K562 (cell line): Measurements from ENCODE around the gene MYLIP. TPM values are rescaled to one million over a fixed set of nuclear protein-coding genes. Genes with fewer than 3 reads are reported as not detected.

ENCODE experiments used
- ATAC-seq: fragments of 200-7000 bp; cut with Tn5 transposase; 3 replicates; pipeline ENCODE4 v1.9.1; 2020; ENCODE audit warnings: moderate library complexity
- BruUV-seq: library from RNA; stranded (reverse); fragments of 400-500 nt; replicated peaks from 2 replicates; lab custom pipeline; 2021; lab: Mats Ljungman, UMichigan
- CTCF ChIA-PET: fragments of 300-600 bp; formaldehyde crosslinking; extraction: SDS; loops from one replicate; lab custom pipeline; 2021; ENCODE audit warnings: low intra/inter-chr PET ratio; lab: Yijun Ruan, JAX
- POLR2A ChIA-PET: fragments of 300-600, 350-650 bp; sonication (Branson Sonifier 250); formaldehyde crosslinking; extraction: SDS; loops from one replicate; lab custom pipeline; 2021; ENCODE audit warnings: antibody characterized with exemption, inconsistent platforms; lab: Yijun Ruan, JAX
- DNase-seq, 4 experiments: peaks; one replicate each; pipeline versions ENCODE4 v3.0.0 to v3.0.0-alpha.2; 2011 to 2018; ENCODE audit warnings: low spot score in 3 of 4, mixed read lengths in 3 of 4; ENCODE audit errors: extremely low read depth in 1 of 4
- FAIRE-seq: peaks from 2 replicates; lab custom pipeline; 2011; peaks lifted over from hg19 to GRCh38; lab: Jason Lieb, UNC
- H2AFZ ChIP-seq: 2 replicates; pipeline ENCODE4 v1.6.0; 2011; ENCODE audit warnings: low read depth, low read length, control low read depth, inconsistent platforms
- H3K27ac ChIP-seq: fragments of 200-600 bp; 3 replicates; pipeline ENCODE4 v1.8.0; 2011; ENCODE audit warnings: low read depth, mild to moderate bottlenecking, control low read depth, inconsistent platforms, low read length, moderate library complexity, mixed read lengths; ENCODE audit errors: extremely low read depth
- H3K27me3 ChIP-seq, 2 experiments: fragments of 300-600 bp in 1 of 2; 2 replicates in 1 of 2; 3 replicates in 1 of 2; pipeline versions ENCODE4 v1.6.0 to v1.8.0; 2011; ENCODE audit warnings: inconsistent platforms in 2 of 2, low read length in 2 of 2, mild to moderate bottlenecking in 1 of 2, mixed read lengths in 1 of 2, moderate library complexity in 1 of 2; ENCODE audit not compliant: control insufficient read depth in 2 of 2, insufficient read depth in 2 of 2
- H3K36me3 ChIP-seq: fragments of 300-600 bp; 3 replicates; pipeline ENCODE4 v1.8.0; 2011; ENCODE audit warnings: mild to moderate bottlenecking, low read length, inconsistent platforms; ENCODE audit not compliant: control insufficient read depth, insufficient read depth
- H3K4me1 ChIP-seq, 2 experiments: fragments of 200-600 bp in 1 of 2; replicated peaks in 1 of 2; 2 replicates in 1 of 2; 3 replicates in 1 of 2; pipeline versions ENCODE4 v1.5.1 to v1.8.0; 2011; ENCODE audit warnings: inconsistent platforms in 2 of 2, low read length in 2 of 2, mild to moderate bottlenecking in 1 of 2, mixed read lengths in 1 of 2, moderate library complexity in 1 of 2; ENCODE audit not compliant: control insufficient read depth in 2 of 2, insufficient read depth in 2 of 2
- H3K4me2 ChIP-seq: 2 replicates; pipeline ENCODE4 v1.6.1; 2011; ENCODE audit warnings: low read length, control low read depth, inconsistent platforms, mixed read lengths; ENCODE audit not compliant: insufficient read depth
- H3K4me3 ChIP-seq: fragments of 200-600 bp; sonication (generic), shearing (Covaris generic); 2 replicates; pipeline ENCODE4 v1.5.1; 2016; ENCODE audit warnings: control low read depth, inconsistent platforms
- H3K79me2 ChIP-seq: fragments of 200-600 bp; 3 replicates; pipeline ENCODE4 v1.8.0; 2011; ENCODE audit warnings: low read length, inconsistent platforms; ENCODE audit not compliant: control insufficient read depth, insufficient read depth
- H3K9ac ChIP-seq, 2 experiments: 2 replicates each; pipeline versions ENCODE4 v1.6.0 to v1.6.1; 2011; ENCODE audit warnings: low read depth in 2 of 2, low read length in 2 of 2, control low read depth in 1 of 2, inconsistent platforms in 1 of 2, mild to moderate bottlenecking in 1 of 2, mixed read lengths in 1 of 2; ENCODE audit not compliant: insufficient read depth in 1 of 2
- H3K9me1 ChIP-seq: one replicate; pipeline ENCODE4 v1.6.0; 2011; ENCODE audit warnings: inconsistent platforms, mild to moderate bottlenecking, low read length, moderate library complexity; ENCODE audit not compliant: control insufficient read depth, insufficient read depth
- H3K9me3 ChIP-seq: replicated peaks from 2 replicates; pipeline ENCODE4 v1.5.1; 2011; ENCODE audit warnings: low read depth, low read length, inconsistent platforms; ENCODE audit not compliant: control insufficient read depth, insufficient read depth
- H4K20me1 ChIP-seq: replicated peaks from 2 replicates; pipeline ENCODE4 v1.6.1; 2011; ENCODE audit warnings: low read length, inconsistent platforms, mixed read lengths; ENCODE audit not compliant: control insufficient read depth, insufficient read depth
- ASH1L ChIP-seq: fragments of 450-650 bp; IDR thresholded peaks from 2 replicates; pipeline ENCODE4 v1.6.1; 2018; ENCODE audit warnings: borderline replicate concordance, mild to moderate bottlenecking, low read depth; ENCODE audit not compliant: partially characterized antibody
- FOXJ3 ChIP-seq: sonication (generic); formaldehyde crosslinking; IDR thresholded peaks from 2 replicates; pipeline ENCODE4 v1.4.0; 2020; ENCODE audit warnings: mild to moderate bottlenecking, missing genetic modification reagents
- GABPA ChIP-seq: fragments of 200-800 bp; sonication (Bioruptor generic); conservative IDR thresholded peaks from 2 replicates; pipeline ENCODE4 v1.6.1; 2016; ENCODE audit warnings: low read depth, missing genetic modification characterization, missing compliant biosample characterization
- KHSRP ChIP-seq: fragments of 450-650 bp; IDR thresholded peaks from 2 replicates; pipeline ENCODE4 v1.6.1; 2017
- MAFF ChIP-seq: IDR thresholded peaks from 2 replicates; pipeline ENCODE4 v1.6.1; 2012; ENCODE audit warnings: low read length, improper control_type of control experiment
- NEUROD1 ChIP-seq: fragments of 150-350 bp; IDR thresholded peaks from 2 replicates; pipeline ENCODE4 v1.6.1; 2014; ENCODE audit warnings: borderline replicate concordance, low read length, low read depth; ENCODE audit not compliant: partially characterized antibody
- PCBP1 ChIP-seq: fragments of 200-400 bp; formaldehyde crosslinking; IDR thresholded peaks from 2 replicates; pipeline ENCODE4 v1.6.1; 2018; ENCODE audit warnings: mild to moderate bottlenecking, low read depth, low read length; ENCODE audit not compliant: poor library complexity, severe bottlenecking
- SAFB ChIP-seq: fragments of 200-400 bp; formaldehyde crosslinking; IDR thresholded peaks from 2 replicates; pipeline ENCODE4 v1.6.1; 2017; ENCODE audit warnings: low read depth, low read length, borderline replicate concordance
- SNRNP70 ChIP-seq: fragments of 200-400 bp; formaldehyde crosslinking; optimal IDR thresholded peaks from 2 replicates; pipeline ENCODE3; 2017; ENCODE audit warnings: low read depth, low read length
- SRSF7 ChIP-seq: fragments of 200-400 bp; formaldehyde crosslinking; optimal IDR thresholded peaks from 2 replicates; pipeline ENCODE3; 2017; ENCODE audit warnings: mild to moderate bottlenecking, low read depth, low read length
- TBL1XR1 ChIP-seq, 2 experiments: IDR thresholded peaks; 2 replicates each; pipeline ENCODE4 v1.6.1; 2012; ENCODE audit warnings: improper control_type of control experiment in 2 of 2, low read length in 2 of 2, mild to moderate bottlenecking in 1 of 2
- ZBTB34 ChIP-seq: fragments of 250-450 bp; sonication (Bioruptor Pico); IDR thresholded peaks from 2 replicates; pipeline ENCODE4 v1.8.0; 2021; ENCODE audit warnings: mild to moderate bottlenecking, moderate library complexity
- ZNF174 ChIP-seq: fragments of 250-450 bp; sonication (Bioruptor Pico); IDR thresholded peaks from 2 replicates; pipeline ENCODE4 v1.4.0; 2020; ENCODE audit warnings: mild to moderate bottlenecking
- ZNF184 ChIP-seq: sonication (generic); formaldehyde crosslinking; IDR thresholded peaks from 2 replicates; pipeline ENCODE4 v1.5.0; 2020; ENCODE audit warnings: missing genetic modification reagents
- ZNF785 ChIP-seq: fragments of 250-450 bp; sonication (Bioruptor Pico); IDR thresholded peaks from 2 replicates; pipeline ENCODE4 v1.4.0; 2020; ENCODE audit warnings: mild to moderate bottlenecking
- WGBS: fragments of 100-300 bp; shearing (Covaris generic); methylation state at CpG from one replicate; pipeline ENCODE4 v1.1.6; 2016; ENCODE audit warnings: low coverage, mixed read lengths; ENCODE audit not compliant: insufficient coverage; ENCODE audit errors: missing lambda C conversion rate; 5-methylcytosine and 5-hydroxymethylcytosine counted together
- in situ Hi-C: fragments of 300-500 bp; cut with MboI; formaldehyde crosslinking; loops from 4 replicates; pipeline ENCODE4 v1.15.0; 2018; ENCODE audit warnings: inconsistent platforms, mixed read lengths
- intact Hi-C: fragments of 100-400 bp; cut with micrococcal nuclease; formaldehyde crosslinking; loops from 2 replicates; pipeline ENCODE4 v1.14.2; 2022
- polyA plus RNA-seq, 8 experiments: library from polyadenylated mRNA; depleted of rRNA in 4 of 8; stranded (reverse) in 5 of 8; unstranded in 3 of 8; fragments of >200 nt; fragmentation: Nextera tagmentation in 2 of 8; fragmentation: Illumina TruSeq in 1 of 8; extraction: Ambion mirVana in 2 of 8; extraction: Trizol in 1 of 8; gene quantifications; 2 replicates each; pipeline versions ENCODE4 v1.2.1 to v1.2.3, GENCODE V29; 2011 to 2014; ENCODE audit warnings: inconsistent platforms in 1 of 8, missing spikeins in 1 of 8
- total RNA-seq, 7 experiments: library from RNA; depleted of rRNA in 6 of 7; stranded (reverse); fragments of >200 nt in 6 of 7; fragmentation: Illumina TruSeq in 2 of 7; extraction: Trizol in 2 of 7; gene quantifications; 2 replicates each; pipeline versions ENCODE4 v1.2.1 to v1.2.3, GENCODE V29; 2011 to 2021; ENCODE audit warnings: low replicate concordance in 1 of 7
- TF ChIP-seq, protein P1 (sequence below): conservative IDR thresholded peaks from 2 replicates; pipeline ENCODE4 v1.6.1; 2011; ENCODE audit warnings: low read depth, mild to moderate bottlenecking, low read length; ENCODE audit not compliant: control insufficient read depth

Gene MYLIP
- total and polyA plus RNA-seq, 9 of the 15 experiments (the other 6 are each of a cell fraction or from before 2014, with no cell fraction given) = 10.8 to 43.5 (median 31.5) TPM

DNA sequence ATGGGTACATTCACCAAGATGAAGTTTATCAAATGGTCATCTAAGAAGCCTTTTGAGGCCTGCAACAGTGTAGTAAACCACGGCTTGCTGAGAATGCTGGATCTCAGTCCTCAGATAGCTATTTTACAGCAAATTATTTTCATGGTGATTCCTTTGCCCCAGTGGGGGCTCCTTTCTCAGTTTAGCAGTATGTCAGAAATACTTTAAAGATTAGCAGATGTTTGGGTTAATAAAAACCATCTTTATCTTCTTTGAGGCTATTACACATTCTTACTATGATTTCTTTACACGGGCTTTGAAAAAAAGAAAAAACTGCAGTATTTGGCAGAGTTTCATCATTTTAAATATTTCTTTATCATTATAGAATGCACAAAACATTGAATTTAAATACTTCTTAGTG is 10.7 kb downstream of the MYLIP start:
- ChIA-PET POLR2A (interaction anchor here (10.6 to 16.6 kb wide), 2 partner anchors 5 to 7 kb away, joined by 168 read pairs; no protein-coding TSS in a partner anchor), CTCF (no interaction called here)
- in situ Hi-C loops (no loop called here), intact Hi-C loops (no loop called here)
- ATAC-seq = no peak
- Histone ChIP-seq H3K27ac (no peak overlapping the region), H3K4me2 (no peak overlapping the region), H3K79me2 (peaks cover 100% of the 10 kb centered on the region), H3K36me3 (peaks cover 97% of the 10 kb centered on the region), H3K9me3 (no peaks in the 10 kb centered on the region), H2AFZ (no peak overlapping the region), H3K9me1 (peaks cover 13% of the 10 kb centered on the region), H3K9ac (no peak overlapping the region), H3K27me3 (no peaks in the 10 kb centered on the region), H4K20me1 (peaks cover 51% of the 10 kb centered on the region), H3K4me1 (peaks cover 0 to 26% of the 10 kb centered on the region in 2 experiments), H3K4me3 (no peak overlapping the region)
- no peak for TF ChIP-seq NEUROD1
- TF ChIP-seq ASH1L = no peak
- TF ChIP-seq SAFB = no peak
- TF ChIP-seq ZNF184 (CRISPR knock-in tag) = no peak
- no peak for TF ChIP-seq TBL1XR1 (IDR thresholded peaks at IDR 0.05; ENCODE audit: low read length in 2 of 2)
- no peak for TF ChIP-seq ZNF785 (CRISPR knock-in tag)
- no peak for TF ChIP-seq PCBP1
- no peak for TF ChIP-seq MAFF
- no peak for TF ChIP-seq SNRNP70
- TF ChIP-seq KHSRP = no peak
- no peak for TF ChIP-seq GABPA (tag)
- no peak for TF ChIP-seq ZBTB34 (CRISPR knock-in tag)
- TF ChIP-seq ZNF174 (CRISPR knock-in tag) = no peak
- TF ChIP-seq SRSF7 = no peak
- TF ChIP-seq FOXJ3 (CRISPR knock-in tag) = no peak
- TF ChIP-seq, protein P1, sequence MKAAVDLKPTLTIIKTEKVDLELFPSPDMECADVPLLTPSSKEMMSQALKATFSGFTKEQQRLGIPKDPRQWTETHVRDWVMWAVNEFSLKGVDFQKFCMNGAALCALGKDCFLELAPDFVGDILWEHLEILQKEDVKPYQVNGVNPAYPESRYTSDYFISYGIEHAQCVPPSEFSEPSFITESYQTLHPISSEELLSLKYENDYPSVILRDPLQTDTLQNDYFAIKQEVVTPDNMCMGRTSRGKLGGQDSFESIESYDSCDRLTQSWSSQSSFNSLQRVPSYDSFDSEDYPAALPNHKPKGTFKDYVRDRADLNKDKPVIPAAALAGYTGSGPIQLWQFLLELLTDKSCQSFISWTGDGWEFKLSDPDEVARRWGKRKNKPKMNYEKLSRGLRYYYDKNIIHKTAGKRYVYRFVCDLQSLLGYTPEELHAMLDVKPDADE = no peak
- no peak for DNase-seq
- FAIRE-seq = no peak
- WGBS = 80% methylated on average over 2 of the region's 2 CpGs
- BruUV-seq = no TSS peak
